ENCODE results near the gene F8.
A peak's percentile ranks its signal among the peaks of the same experiment; 100 is the strongest.

The F8 gene

GRCh38 chrX:154813801-154814200, 208.7 kb downstream of the F8 start:
- no peak for TF ChIP-seq CTCF (IDR thresholded peaks at IDR 0.05; ENCODE audit: insufficient read depth, low read depth, low read length, missing control alignments)
- no peak for DNase-seq (ENCODE audit: low read depth)
- no peak overlapping the region for H3K4me3 ChIP-seq (ENCODE audit: low read depth, low read length)

GRCh38 chrX:154812341-154813101, 210.0 kb downstream of the F8 start:
- TF ChIP-seq CTCF (IDR thresholded peaks at IDR 0.05; ENCODE audit: insufficient read depth, low read depth, low read length, missing control alignments), result no peak
- H3K4me3 ChIP-seq (ENCODE audit: low read depth, low read length), result no peak overlapping the region
- DNase-seq (ENCODE audit: low read depth), result no peak

DNA sequence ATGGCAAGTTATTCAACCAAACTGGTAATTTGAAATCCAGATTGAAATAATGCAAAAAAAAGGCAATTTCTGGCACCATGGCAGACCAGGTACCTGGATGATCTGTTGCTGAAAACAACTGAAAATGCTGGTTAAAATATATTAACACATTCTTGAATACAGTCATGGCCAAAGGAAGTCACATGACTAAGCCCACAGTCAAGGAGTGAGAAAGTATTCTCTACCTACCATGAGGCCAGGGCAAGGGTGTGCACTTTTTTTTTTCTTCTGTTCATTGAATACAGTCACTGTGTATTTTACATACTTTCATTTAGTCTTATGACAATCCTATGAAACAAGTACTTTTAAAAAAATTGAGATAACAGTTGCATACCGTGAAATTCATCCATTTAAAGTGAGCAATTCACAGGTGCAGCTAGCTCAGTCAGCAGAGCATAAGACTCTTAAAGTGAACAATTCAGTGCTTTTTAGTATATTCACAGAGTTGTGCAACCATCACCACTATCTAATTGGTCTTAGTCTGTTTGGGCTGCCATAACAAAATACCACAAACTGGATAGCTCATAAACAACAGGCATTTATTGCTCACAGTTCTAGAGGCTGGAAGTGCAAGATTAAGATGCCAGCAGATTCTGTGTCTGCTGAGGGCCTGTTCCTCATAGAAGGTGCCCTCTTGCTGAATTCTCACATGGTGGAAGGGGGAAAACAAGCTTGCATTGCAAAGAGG, 212.4 kb downstream of the F8 start:
- no peak for TF ChIP-seq CTCF (IDR thresholded peaks at IDR 0.05; ENCODE audit: insufficient read depth, low read depth, low read length, missing control alignments)
- no peak for DNase-seq (ENCODE audit: low read depth)
- no peak overlapping the region for H3K4me3 ChIP-seq (ENCODE audit: low read depth, low read length)

GRCh38 chrX:154806837-154807501, 215.6 kb downstream of the F8 start:
- H3K4me3 ChIP-seq (ENCODE audit: low read depth, low read length), result no peak overlapping the region
- DNase-seq (ENCODE audit: low read depth), result no peak
- TF ChIP-seq CTCF (IDR thresholded peaks at IDR 0.05; ENCODE audit: insufficient read depth, low read depth, low read length, missing control alignments), result no peak

DNA sequence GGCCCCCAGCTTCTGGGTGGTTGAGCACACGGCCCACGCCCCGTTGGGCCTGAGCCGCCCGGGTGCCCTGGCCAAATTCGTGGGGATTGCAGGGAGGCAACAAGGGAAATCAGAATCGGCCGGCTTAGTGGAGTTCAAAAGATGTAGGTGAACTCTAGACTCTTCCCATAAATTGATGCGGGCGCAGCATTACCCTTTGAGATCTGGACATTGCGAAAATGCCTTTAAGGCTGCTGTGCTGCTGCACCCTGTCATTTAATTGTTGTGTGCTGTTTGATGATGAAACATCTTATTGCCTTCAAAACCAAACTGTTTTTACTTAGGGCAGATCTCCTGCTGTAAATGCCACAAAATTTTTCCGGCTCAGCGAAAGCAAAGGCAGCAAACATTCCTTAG, 216.8 kb downstream of the F8 start:
- no peak for TF ChIP-seq CTCF (IDR thresholded peaks at IDR 0.05; ENCODE audit: insufficient read depth, low read depth, low read length, missing control alignments)
- DNase-seq (ENCODE audit: low read depth), result no peak
- peak overlapping the region; percentile 69 for H3K4me3 ChIP-seq (ENCODE audit: low read depth, low read length)

DNA sequence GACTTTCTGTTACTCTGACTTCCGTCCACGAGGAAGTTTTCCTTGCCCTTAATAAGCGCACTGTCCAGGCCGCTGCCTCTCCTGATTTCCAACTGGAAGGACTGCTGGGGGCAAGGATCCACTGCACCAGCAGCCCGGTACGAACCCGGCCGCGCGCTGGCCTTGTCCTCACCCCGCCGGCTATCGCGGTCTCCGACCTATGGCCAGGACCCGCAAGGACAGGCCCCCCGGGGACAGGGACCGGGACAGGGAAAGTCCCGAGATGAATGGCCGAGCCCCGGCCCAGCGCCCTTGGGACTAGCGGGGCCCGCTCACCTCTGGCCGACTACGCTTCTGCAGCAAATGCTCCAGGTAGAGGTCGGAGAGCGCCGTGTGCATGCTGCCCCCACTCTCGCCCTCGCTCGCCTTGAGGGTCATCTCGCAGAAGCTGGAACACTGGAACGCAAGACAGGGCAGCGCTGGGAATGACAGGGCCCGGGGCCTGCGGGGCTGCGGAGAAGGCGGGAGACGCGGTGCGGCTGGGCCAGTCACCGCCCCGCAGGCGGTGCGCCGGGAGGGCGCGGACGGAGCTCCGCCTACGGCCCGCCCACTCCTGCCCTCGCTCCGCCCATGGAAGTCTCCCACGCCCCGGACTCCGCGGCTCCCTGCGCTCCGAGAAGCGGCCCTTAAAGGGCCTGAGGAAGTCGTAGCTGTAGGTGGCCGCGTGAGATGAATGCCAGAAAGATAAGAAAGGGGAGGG, 217.4 kb downstream of the F8 start, which contains the start of gene MPP1:
Gene MPP1 (minus strand): TSS at position 529 of the 739 bp plus-strand sequence. CDS start 112 bp downstream, at position 417.
- no peak for TF ChIP-seq CTCF (IDR thresholded peaks at IDR 0.05; ENCODE audit: insufficient read depth, low read depth, low read length, missing control alignments)
- peak within 1 kb of the TSS; percentile 69 for H3K4me3 ChIP-seq (ENCODE audit: low read depth, low read length)
- DNase-seq (ENCODE audit: low read depth), result peak; percentile 78
